ENCODE data around the gene LPP. TPM values are rescaled to one million over a fixed set of nuclear protein-coding genes. Genes with fewer than 3 reads are reported as not detected.

Gene LPP
- total RNA-seq, 1 donor from 2014 or later: 218 TPM

- no peaks in the 10 kb centered on the region for H3K27me3 ChIP-seq (ENCODE audit: control insufficient read depth, insufficient read depth, low read length)
- no peak for DNase-seq (ENCODE audit: low read depth)
- H3K36me3 ChIP-seq (ENCODE audit: control insufficient read depth, insufficient read depth, low read length): no peaks in the 10 kb centered on the region
- no peak overlapping the region for H3K4me3 ChIP-seq (ENCODE audit: low read depth, low read length)
- TF ChIP-seq, protein P1, sequence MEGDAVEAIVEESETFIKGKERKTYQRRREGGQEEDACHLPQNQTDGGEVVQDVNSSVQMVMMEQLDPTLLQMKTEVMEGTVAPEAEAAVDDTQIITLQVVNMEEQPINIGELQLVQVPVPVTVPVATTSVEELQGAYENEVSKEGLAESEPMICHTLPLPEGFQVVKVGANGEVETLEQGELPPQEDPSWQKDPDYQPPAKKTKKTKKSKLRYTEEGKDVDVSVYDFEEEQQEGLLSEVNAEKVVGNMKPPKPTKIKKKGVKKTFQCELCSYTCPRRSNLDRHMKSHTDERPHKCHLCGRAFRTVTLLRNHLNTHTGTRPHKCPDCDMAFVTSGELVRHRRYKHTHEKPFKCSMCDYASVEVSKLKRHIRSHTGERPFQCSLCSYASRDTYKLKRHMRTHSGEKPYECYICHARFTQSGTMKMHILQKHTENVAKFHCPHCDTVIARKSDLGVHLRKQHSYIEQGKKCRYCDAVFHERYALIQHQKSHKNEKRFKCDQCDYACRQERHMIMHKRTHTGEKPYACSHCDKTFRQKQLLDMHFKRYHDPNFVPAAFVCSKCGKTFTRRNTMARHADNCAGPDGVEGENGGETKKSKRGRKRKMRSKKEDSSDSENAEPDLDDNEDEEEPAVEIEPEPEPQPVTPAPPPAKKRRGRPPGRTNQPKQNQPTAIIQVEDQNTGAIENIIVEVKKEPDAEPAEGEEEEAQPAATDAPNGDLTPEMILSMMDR (IDR thresholded peaks at IDR 0.05; ENCODE audit: insufficient read depth, low read length, poor library complexity, severe bottlenecking): no peak
These were observed 24.5 kb downstream of the LPP start for GRCh38 chr3:188178293-188178936.

DNA sequence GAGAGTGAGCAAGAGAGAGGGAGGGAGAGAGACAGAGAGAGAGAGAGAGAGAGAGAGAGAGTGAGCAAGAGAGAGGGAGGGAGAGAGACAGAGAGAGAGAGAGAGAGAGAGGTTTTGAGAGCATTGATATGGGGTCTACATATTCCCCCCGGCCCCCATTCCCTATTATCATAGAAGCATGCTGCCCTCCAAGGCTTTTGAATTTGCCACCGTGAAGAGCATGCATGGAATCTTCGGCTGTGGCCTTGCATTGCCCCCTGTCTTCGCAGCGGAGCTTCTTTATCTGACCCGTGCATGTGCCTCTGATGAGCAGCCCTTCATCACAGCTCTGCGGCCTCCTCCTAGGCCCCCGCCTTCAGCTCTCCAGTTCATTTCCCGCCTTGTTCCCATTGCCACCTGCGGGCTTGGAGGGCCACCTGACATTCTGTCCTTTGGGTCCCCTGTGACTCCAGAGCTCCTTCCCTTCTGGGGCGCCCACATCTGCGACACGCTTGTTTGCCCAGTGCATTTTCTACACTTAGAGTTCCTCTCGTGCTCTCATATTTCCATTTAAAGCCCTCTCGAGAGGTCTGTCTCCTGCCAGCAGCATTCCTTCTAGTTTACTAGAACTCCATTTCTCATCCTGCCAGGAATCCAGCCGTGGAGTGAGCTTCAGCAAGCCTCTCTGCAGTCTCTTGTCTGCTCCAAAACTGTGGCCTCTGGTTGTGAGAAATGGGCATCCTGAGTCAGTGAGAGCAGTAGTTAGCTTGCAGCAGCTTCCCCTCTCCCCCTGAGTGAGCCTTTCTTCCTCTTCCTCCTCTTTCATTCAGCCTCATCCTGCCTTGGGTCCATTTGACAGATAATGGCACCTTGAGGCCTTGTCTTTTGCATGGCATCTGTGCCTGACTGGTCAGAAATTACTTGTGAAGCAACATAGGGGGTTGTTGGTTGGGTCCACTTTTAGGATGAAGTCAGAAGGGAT, 25.3 kb downstream of the LPP start:
- no peak overlapping the region for H3K4me3 ChIP-seq (ENCODE audit: low read depth, low read length)
- TF ChIP-seq, protein P1 (IDR thresholded peaks at IDR 0.05; ENCODE audit: insufficient read depth, low read length, poor library complexity, severe bottlenecking): no peak
- H3K27me3 ChIP-seq (ENCODE audit: control insufficient read depth, insufficient read depth, low read length): no peaks in the 10 kb centered on the region
- H3K36me3 ChIP-seq (ENCODE audit: control insufficient read depth, insufficient read depth, low read length): no peaks in the 10 kb centered on the region
- DNase-seq (ENCODE audit: low read depth): no peak

DNA sequence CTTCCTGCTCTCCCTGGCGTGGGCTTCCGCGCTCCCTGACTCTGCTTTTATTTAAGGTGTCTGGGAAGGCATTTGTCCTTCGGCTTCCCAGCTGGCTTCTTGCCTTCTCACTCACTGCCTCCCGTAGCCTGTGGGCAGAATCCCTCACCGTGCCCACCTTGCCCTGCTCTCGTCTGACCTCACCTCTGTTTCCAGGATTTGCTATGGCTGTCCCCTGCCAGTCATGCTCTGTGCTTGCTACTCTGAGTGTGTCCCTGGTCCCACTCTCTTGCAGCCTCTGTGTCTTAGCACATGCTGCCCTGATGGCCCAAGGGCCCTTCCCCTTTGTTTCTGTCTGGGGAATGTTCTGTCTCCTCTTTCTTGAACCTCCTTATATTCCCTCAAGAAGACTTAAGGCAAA, 26.2 kb downstream of the LPP start:
- TF ChIP-seq, protein P1 (IDR thresholded peaks at IDR 0.05; ENCODE audit: insufficient read depth, low read length, poor library complexity, severe bottlenecking): no peak
- H3K27me3 ChIP-seq (ENCODE audit: control insufficient read depth, insufficient read depth, low read length): no peaks in the 10 kb centered on the region
- no peaks in the 10 kb centered on the region for H3K36me3 ChIP-seq (ENCODE audit: control insufficient read depth, insufficient read depth, low read length)
- no peak overlapping the region for H3K4me3 ChIP-seq (ENCODE audit: low read depth, low read length)
- no peak for DNase-seq (ENCODE audit: low read depth)

DNA sequence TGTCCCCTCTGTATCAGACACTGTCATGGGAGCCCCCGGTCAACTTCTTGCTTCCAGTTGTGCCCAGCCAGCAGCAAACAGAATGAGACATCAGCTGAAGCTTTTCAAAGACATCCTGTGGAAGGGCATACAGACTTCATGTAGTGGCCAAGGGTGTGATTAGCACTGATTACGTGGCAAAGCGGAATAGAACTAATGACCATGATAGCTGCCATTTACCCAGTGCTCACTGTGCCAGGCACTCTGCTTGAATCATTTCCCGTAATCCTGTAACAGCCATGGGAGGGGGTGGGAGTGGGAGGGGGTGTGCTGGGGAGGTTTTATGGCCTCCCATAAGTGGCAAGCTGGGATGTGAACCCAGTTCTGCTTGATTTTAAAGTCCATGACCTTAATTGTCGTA, 29.5 kb downstream of the LPP start:
- Histone ChIP-seq H3K36me3 (ENCODE audit: control insufficient read depth, insufficient read depth, low read length) (no peaks in the 10 kb centered on the region), H3K4me3 (ENCODE audit: low read depth, low read length) (no peak overlapping the region), H3K27me3 (ENCODE audit: control insufficient read depth, insufficient read depth, low read length) (no peaks in the 10 kb centered on the region)
- no peak for DNase-seq (ENCODE audit: low read depth)
- TF ChIP-seq, protein P1 (IDR thresholded peaks at IDR 0.05; ENCODE audit: insufficient read depth, low read length, poor library complexity, severe bottlenecking): no peak

DNA sequence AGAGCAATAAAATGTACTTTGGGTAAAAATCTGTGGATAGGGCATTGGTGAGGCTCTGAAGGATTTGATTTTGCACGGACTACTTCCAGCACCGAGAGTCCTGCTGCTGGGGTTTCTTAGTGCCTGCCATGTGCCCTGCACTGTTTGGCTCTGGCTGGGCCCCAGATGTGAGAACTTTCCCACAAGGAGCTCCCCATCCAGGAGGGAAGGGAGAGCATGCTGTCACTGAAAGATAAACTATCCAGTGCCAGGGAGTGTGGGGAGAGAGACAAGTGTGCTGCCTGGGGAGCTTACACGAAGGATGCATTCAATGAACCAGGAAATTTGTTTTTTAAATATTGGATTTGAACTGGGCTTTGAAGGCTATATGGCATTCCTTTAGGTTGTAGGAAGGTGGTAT, 30.2 kb downstream of the LPP start:
- TF ChIP-seq, protein P1 (IDR thresholded peaks at IDR 0.05; ENCODE audit: insufficient read depth, low read length, poor library complexity, severe bottlenecking): no peak
- H3K4me3 ChIP-seq (ENCODE audit: low read depth, low read length): no peak overlapping the region
- DNase-seq (ENCODE audit: low read depth): no peak
- H3K36me3 ChIP-seq (ENCODE audit: control insufficient read depth, insufficient read depth, low read length): no peaks in the 10 kb centered on the region
- H3K27me3 ChIP-seq (ENCODE audit: control insufficient read depth, insufficient read depth, low read length): no peaks in the 10 kb centered on the region

Measured in kidney epithelial cell (primary cell).